ENCODE data around the gene ZNF646.

Gene ZNF646

GRCh38 chr16:31073970-31074813 lies at the start of gene ZNF646, which contains the start of gene ZNF668:
Gene ZNF646 (plus strand): TSS chr16:31074422. CDS start chr16:31076325, 1,903 bp downstream.
Gene ZNF668 (minus strand): TSS chr16:31074240. CDS start chr16:31064459, 9,781 bp downstream.
- peak; percentile 95 for DNase-seq (ENCODE audit: low read depth)

GRCh38 chr16:31025339-31025738 lies 48.9 kb upstream of the ZNF646 start:
- no peak for DNase-seq (ENCODE audit: low read depth)

- no peak for DNase-seq (ENCODE audit: low read depth)
Observed at GRCh38 chr16:31029272-31029671, 45.0 kb upstream of the ZNF646 start.

- no peak for DNase-seq (ENCODE audit: low read depth)
Observed at GRCh38 chr16:31031276-31031675, 42.9 kb upstream of the ZNF646 start.

GRCh38 chr16:31032736-31033708 lies 41.2 kb upstream of the ZNF646 start, which contains the start of gene STX4:
Gene STX4 (plus strand): TSS chr16:31033558. CDS start chr16:31033806, 248 bp downstream.
- peak; percentile 94 for DNase-seq (ENCODE audit: low read depth)

GRCh38 chr16:31033709-31034492 lies 40.3 kb upstream of the ZNF646 start:
- DNase-seq (ENCODE audit: low read depth), result peak; percentile 77

- no peak for DNase-seq (ENCODE audit: low read depth)
Observed at GRCh38 chr16:31036691-31037090, 37.5 kb upstream of the ZNF646 start.

GRCh38 chr16:31038993-31039392 lies 35.2 kb upstream of the ZNF646 start:
- DNase-seq (ENCODE audit: low read depth), result no peak

- no peak for DNase-seq (ENCODE audit: low read depth)
Observed at GRCh38 chr16:31042866-31043265, 31.4 kb upstream of the ZNF646 start.

GRCh38 chr16:31043352-31043751 lies 30.9 kb upstream of the ZNF646 start:
- no peak for DNase-seq (ENCODE audit: low read depth)

- DNase-seq (ENCODE audit: low read depth), result no peak
Observed at GRCh38 chr16:31043898-31044481, 30.2 kb upstream of the ZNF646 start.

GRCh38 chr16:31050280-31051030 lies 23.8 kb upstream of the ZNF646 start:
- DNase-seq (ENCODE audit: low read depth), result no peak

GRCh38 chr16:31052114-31052513 lies 22.1 kb upstream of the ZNF646 start:
- DNase-seq (ENCODE audit: low read depth), result no peak

GRCh38 chr16:31055613-31056012 lies 18.6 kb upstream of the ZNF646 start:
- DNase-seq (ENCODE audit: low read depth), result no peak

GRCh38 chr16:31061126-31061812 lies 13.0 kb upstream of the ZNF646 start:
- no peak for DNase-seq (ENCODE audit: low read depth)

GRCh38 chr16:31061813-31062440 lies 12.3 kb upstream of the ZNF646 start:
- no peak for DNase-seq (ENCODE audit: low read depth)

- no peak for DNase-seq (ENCODE audit: low read depth)
Observed at GRCh38 chr16:31063495-31063842, 10.8 kb upstream of the ZNF646 start.

GRCh38 chr16:31063843-31064611 lies 10.2 kb upstream of the ZNF646 start:
- no peak for DNase-seq (ENCODE audit: low read depth)

Data from stimulated activated CD8-positive, alpha-beta memory T cell treated with anti-CD3 and anti-CD28 coated beads, Interleukin-15, amount 100 ng/mL, for 1 hour (primary cell).